CD4-positive, alpha-beta T cell treated with Interleukin-4 for 1 hour (primary cell): ENCODE data around the gene ADAMTS12.
"Not testable (repeated sequence)": the region's sequence is repeated elsewhere in the genome, so short reads cannot be mapped to it uniquely, and the experiment has no call there.

Experiments
- DNase-seq, 2 donors: peaks; one replicate each; pipeline ENCODE4 v3.0.0-alpha.2; 2020 to 2022

Gene ADAMTS12

GRCh38 chr5:33891788-33892619 is at the start of gene ADAMTS12:
Gene ADAMTS12, minus strand, starts transcription at chr5:33891990. Its CDS starts 134 bp downstream, at chr5:33891856.
- DNase-seq, result no peak

GRCh38 chr5:33941090-33941489 is 49.3 kb upstream of the ADAMTS12 start:
- DNase-seq, result no peak

- no peak for DNase-seq
Observed at GRCh38 chr5:33939556-33940262, 47.9 kb upstream of the ADAMTS12 start.

- no peak for DNase-seq
Observed at GRCh38 chr5:33938881-33939280, 47.1 kb upstream of the ADAMTS12 start.

GRCh38 chr5:33938507-33938796 is 46.7 kb upstream of the ADAMTS12 start:
- DNase-seq, result no peak

- no peak for DNase-seq
Observed at GRCh38 chr5:33937707-33938506, 46.1 kb upstream of the ADAMTS12 start.

GRCh38 chr5:33937017-33937706 is 45.4 kb upstream of the ADAMTS12 start:
- DNase-seq, result no peak

GRCh38 chr5:33936381-33937016 is 44.7 kb upstream of the ADAMTS12 start, which contains the start of gene RXFP3:
Gene RXFP3, plus strand, starts transcription at chr5:33936386. Its CDS starts 355 bp downstream, at chr5:33936741.
- DNase-seq, result no peak

GRCh38 chr5:33936004-33936380 is 44.2 kb upstream of the ADAMTS12 start:
- DNase-seq, result peak in 1 of 2 donors; percentile 15

- DNase-seq, result no peak
Observed at GRCh38 chr5:33934176-33934575, 42.4 kb upstream of the ADAMTS12 start.

GRCh38 chr5:33933723-33934169 is 42.0 kb upstream of the ADAMTS12 start:
- DNase-seq, result no peak

GRCh38 chr5:33931136-33931535 is 39.3 kb upstream of the ADAMTS12 start:
- DNase-seq, result no peak

GRCh38 chr5:33929925-33930690 is 38.3 kb upstream of the ADAMTS12 start:
- DNase-seq, result no peak

GRCh38 chr5:33928283-33928682 is 36.5 kb upstream of the ADAMTS12 start:
- DNase-seq, result no peak

- no peak for DNase-seq
Observed at GRCh38 chr5:33927685-33928084, 35.9 kb upstream of the ADAMTS12 start.

GRCh38 chr5:33925278-33925677 is 33.5 kb upstream of the ADAMTS12 start:
- DNase-seq, result no peak

- DNase-seq, result no peak
Observed at GRCh38 chr5:33921002-33921401, 29.2 kb upstream of the ADAMTS12 start.

GRCh38 chr5:33914844-33915243 is 23.1 kb upstream of the ADAMTS12 start:
- DNase-seq, result not testable (repeated sequence)

GRCh38 chr5:33906248-33906647 is 14.5 kb upstream of the ADAMTS12 start:
- DNase-seq, result not testable (repeated sequence)

GRCh38 chr5:33905381-33905780 is 13.6 kb upstream of the ADAMTS12 start:
- no peak for DNase-seq

- DNase-seq, result no peak
Observed at GRCh38 chr5:33903118-33903517, 11.3 kb upstream of the ADAMTS12 start.
